B cell (primary cell): ENCODE data around the gene OCA2.

Source experiments
- EZH2 ChIP-seq: IDR thresholded peaks from 2 replicates; pipeline ENCODE4 v1.6.1; 2012; ENCODE audit warnings: borderline replicate concordance, low read depth, mild to moderate bottlenecking, moderate library complexity, low read length; ENCODE audit not compliant: insufficient read depth, poor library complexity, severe bottlenecking
- TF ChIP-seq, protein P1 (sequence below): fragments of 200-600 bp; IDR thresholded peaks from one replicate; pipeline ENCODE4 v1.8.0; 2022; ENCODE audit warnings: antibody characterized with exemption, mild to moderate bottlenecking

DNA sequence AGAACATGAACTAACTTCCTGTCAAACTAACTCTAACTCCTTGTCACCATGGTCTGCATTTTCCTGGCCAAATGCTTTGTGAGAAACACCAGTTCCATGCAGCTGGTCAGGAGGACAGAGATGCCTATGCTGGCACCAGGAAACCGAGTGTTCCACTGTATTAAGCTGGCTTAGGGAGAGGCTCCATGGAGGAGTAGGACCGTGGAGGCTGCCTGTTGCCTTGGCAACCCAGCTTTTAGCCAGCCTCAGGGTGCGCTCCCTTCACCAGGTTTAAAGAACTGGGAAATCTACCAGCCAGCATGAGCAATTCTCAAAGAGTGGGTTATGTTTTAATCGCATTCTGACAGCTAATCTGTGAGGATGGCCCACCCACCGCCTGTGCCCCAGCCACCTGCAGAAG, 394.1 kb downstream of the OCA2 start:
- TF ChIP-seq, protein P1, sequence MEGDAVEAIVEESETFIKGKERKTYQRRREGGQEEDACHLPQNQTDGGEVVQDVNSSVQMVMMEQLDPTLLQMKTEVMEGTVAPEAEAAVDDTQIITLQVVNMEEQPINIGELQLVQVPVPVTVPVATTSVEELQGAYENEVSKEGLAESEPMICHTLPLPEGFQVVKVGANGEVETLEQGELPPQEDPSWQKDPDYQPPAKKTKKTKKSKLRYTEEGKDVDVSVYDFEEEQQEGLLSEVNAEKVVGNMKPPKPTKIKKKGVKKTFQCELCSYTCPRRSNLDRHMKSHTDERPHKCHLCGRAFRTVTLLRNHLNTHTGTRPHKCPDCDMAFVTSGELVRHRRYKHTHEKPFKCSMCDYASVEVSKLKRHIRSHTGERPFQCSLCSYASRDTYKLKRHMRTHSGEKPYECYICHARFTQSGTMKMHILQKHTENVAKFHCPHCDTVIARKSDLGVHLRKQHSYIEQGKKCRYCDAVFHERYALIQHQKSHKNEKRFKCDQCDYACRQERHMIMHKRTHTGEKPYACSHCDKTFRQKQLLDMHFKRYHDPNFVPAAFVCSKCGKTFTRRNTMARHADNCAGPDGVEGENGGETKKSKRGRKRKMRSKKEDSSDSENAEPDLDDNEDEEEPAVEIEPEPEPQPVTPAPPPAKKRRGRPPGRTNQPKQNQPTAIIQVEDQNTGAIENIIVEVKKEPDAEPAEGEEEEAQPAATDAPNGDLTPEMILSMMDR: no peak
- no peak for TF ChIP-seq EZH2
